HCT116 (cell line): ENCODE measurements around the gene APP. TPM values are rescaled to one million over a fixed set of nuclear protein-coding genes. Genes with fewer than 3 reads are reported as not detected.

Experiments used
- ATAC-seq: fragments of 200-7000 bp; cut with Tn5 transposase; 2 replicates; pipeline ENCODE4 v1.9.1; 2020; ENCODE audit warnings: mild to moderate bottlenecking, moderate library complexity
- BruUV-seq: library from RNA; stranded (reverse); fragments of 400-500 nt; replicated peaks from 2 replicates; lab custom pipeline; 2021; lab: Mats Ljungman, UMichigan
- CTCF ChIA-PET: fragments of 300-600 bp; sonication (Branson Sonifier 250); formaldehyde crosslinking; loops from one replicate; lab custom pipeline; 2021; ENCODE audit warnings: antibody characterized with exemption; lab: Charles Lee
- POLR2A ChIA-PET: fragments of 300-600, 350-600 bp; sonication (Branson Sonifier 250); formaldehyde crosslinking; loops from one replicate; lab custom pipeline; 2021; ENCODE audit warnings: antibody characterized with exemption; lab: Charles Lee
- RAD21 ChIA-PET, 2 experiments: fragments of 300-600 bp; sonication (Branson Sonifier 250); formaldehyde crosslinking; loops; one replicate each; lab custom pipeline; 2023; ENCODE audit warnings: low total read pairs in 2 of 2; ENCODE audit not compliant: uncharacterized antibody in 2 of 2, unreplicated experiment in 2 of 2, low non-redundant PET in 1 of 2; lab: Charles Lee
- DNase-seq: peaks from one replicate; pipeline ENCODE4 v3.0.0-alpha.2; 2010; ENCODE audit warnings: low read depth, low spot score
- H2AFZ ChIP-seq: fragments of 200-600 bp; shearing (Covaris generic), sonication (generic); 2 replicates; pipeline ENCODE4 v1.6.1; 2017; ENCODE audit warnings: low read depth, mixed run types, mixed read lengths, antibody characterized with exemption, low read length; ENCODE audit not compliant: poor library complexity, severe bottlenecking
- H3K27ac ChIP-seq: 2 replicates; pipeline ENCODE4 v1.5.1; 2012; ENCODE audit warnings: low read depth, low read length
- H3K27me3 ChIP-seq: fragments of 200-600 bp; sonication (generic); 2 replicates; pipeline ENCODE4 v1.6.1; 2016; ENCODE audit warnings: mixed run types, low read length, mixed read lengths; ENCODE audit not compliant: insufficient read depth
- H3K36me3 ChIP-seq, 2 experiments: fragments of 200-500 bp in 1 of 2; fragments of 200-600 bp in 1 of 2; sonication (Bioruptor generic) in 1 of 2; sonication (generic) in 1 of 2; 2 replicates each; pipeline versions ENCODE4 v1.5.1 to v1.6.1; 2014 to 2016; ENCODE audit warnings: low read length in 2 of 2, inconsistent platforms in 1 of 2, mixed read lengths in 1 of 2, mixed run types in 1 of 2; ENCODE audit not compliant: insufficient read depth in 2 of 2, control insufficient read depth in 1 of 2
- H3K4me1 ChIP-seq, 2 experiments: fragments of 200-600 bp in 1 of 2; sonication (generic) in 1 of 2; 2 replicates each; pipeline versions ENCODE4 v1.5.1 to v1.6.1; 2012 to 2017; ENCODE audit warnings: low read length in 2 of 2, inconsistent platforms in 1 of 2, mild to moderate bottlenecking in 1 of 2, mixed read lengths in 1 of 2, mixed run types in 1 of 2, moderate library complexity in 1 of 2; ENCODE audit not compliant: insufficient read depth in 2 of 2, control insufficient read depth in 1 of 2
- H3K4me2 ChIP-seq: fragments of 200-600 bp; sonication (generic); 2 replicates; pipeline ENCODE4 v1.6.1; 2017; ENCODE audit warnings: mixed run types, low read length, mixed read lengths
- H3K4me3 ChIP-seq, 2 experiments: fragments of 200-600 bp in 1 of 2; sonication (generic) in 1 of 2; replicated peaks in 1 of 2; 2 replicates each; pipeline ENCODE4 v1.5.1; 2011 to 2016; ENCODE audit warnings: low read length in 2 of 2, control low read depth in 1 of 2, low read depth in 1 of 2, mild to moderate bottlenecking in 1 of 2, mixed read lengths in 1 of 2, mixed run types in 1 of 2
- H3K79me2 ChIP-seq: fragments of 200-600 bp; sonication (generic); 2 replicates; pipeline ENCODE4 v1.6.1; 2017; ENCODE audit warnings: mild to moderate bottlenecking, mixed run types, low read length, moderate library complexity, mixed read lengths; ENCODE audit not compliant: insufficient read depth
- H3K9ac ChIP-seq: fragments of 200-600 bp; sonication (generic); 2 replicates; pipeline ENCODE4 v1.6.1; 2016; ENCODE audit warnings: low read length, mixed read lengths
- H3K9me2 ChIP-seq: fragments of 200-600 bp; sonication (generic), shearing (Covaris generic); 2 replicates; pipeline ENCODE4 v1.6.1; 2017; ENCODE audit warnings: mixed run types, mild to moderate bottlenecking, moderate library complexity; ENCODE audit not compliant: insufficient read depth
- H3K9me3 ChIP-seq, 2 experiments: fragments of 200-500 bp in 1 of 2; fragments of 200-600 bp in 1 of 2; sonication (Bioruptor generic) in 1 of 2; sonication (generic) in 1 of 2; 2 replicates each; pipeline ENCODE4 v1.6.1; 2014 to 2017; ENCODE audit warnings: low read length in 2 of 2, mixed read lengths in 2 of 2, inconsistent platforms in 1 of 2, low read depth in 1 of 2, mild to moderate bottlenecking in 1 of 2, mixed run types in 1 of 2, moderate library complexity in 1 of 2; ENCODE audit not compliant: control insufficient read depth in 1 of 2, insufficient read depth in 1 of 2
- H4K20me1 ChIP-seq: fragments of 200-600 bp; sonication (generic), shearing (Covaris generic); 2 replicates; pipeline ENCODE4 v1.6.1; 2017; ENCODE audit warnings: mixed run types, mild to moderate bottlenecking, moderate library complexity; ENCODE audit not compliant: insufficient read depth
- CBX3 ChIP-seq: IDR thresholded peaks from 2 replicates; pipeline ENCODE4 v1.6.1; 2012; ENCODE audit warnings: low read depth
- CEBPB ChIP-seq: IDR thresholded peaks from 2 replicates; pipeline ENCODE4 v1.6.1; 2012; ENCODE audit warnings: low read depth
- EGR1 ChIP-seq: IDR thresholded peaks from 2 replicates; pipeline ENCODE4 v1.6.1; 2012; ENCODE audit warnings: low read depth
- ELF1 ChIP-seq: IDR thresholded peaks from 2 replicates; pipeline ENCODE4 v1.6.1; 2012; ENCODE audit warnings: low read depth, borderline replicate concordance
- EZH2 ChIP-seq: fragments of 200-600 bp; sonication (generic); IDR thresholded peaks from 2 replicates; pipeline ENCODE4 v1.6.1; 2017; ENCODE audit warnings: antibody characterized with exemption, mixed run types
- EZH2phosphoT487 ChIP-seq: fragments of 200-600 bp; IDR thresholded peaks from 2 replicates; pipeline ENCODE4 v1.6.1; 2018; ENCODE audit warnings: antibody characterized with exemption, borderline replicate concordance
- FOSL1 ChIP-seq: IDR thresholded peaks from 2 replicates; pipeline ENCODE4 v1.6.1; 2012; ENCODE audit warnings: low read depth
- JUND ChIP-seq: IDR thresholded peaks from 2 replicates; pipeline ENCODE4 v1.6.1; 2012
- POLR2A ChIP-seq: IDR thresholded peaks from 2 replicates; pipeline ENCODE4 v1.7.0; 2011; ENCODE audit warnings: borderline replicate concordance; ENCODE audit not compliant: insufficient read depth, insufficient read length; ENCODE audit errors: extremely low read depth
- POLR2AphosphoS5 ChIP-seq: IDR thresholded peaks from 2 replicates; pipeline ENCODE4 v1.6.1; 2011; ENCODE audit warnings: mild to moderate bottlenecking, low read depth, low read length, moderate library complexity
- SIN3A ChIP-seq: IDR thresholded peaks from 2 replicates; pipeline ENCODE4 v1.6.1; 2012; ENCODE audit warnings: low read depth
- SP1 ChIP-seq: IDR thresholded peaks from 2 replicates; pipeline ENCODE4 v1.6.1; 2012; ENCODE audit warnings: low read depth
- SRF ChIP-seq: IDR thresholded peaks from 2 replicates; pipeline ENCODE4 v1.6.1; 2012; ENCODE audit warnings: low read depth
- TCF7L2 ChIP-seq: IDR thresholded peaks from 2 replicates; pipeline ENCODE4 v1.7.0; 2011; ENCODE audit warnings: borderline replicate concordance, inconsistent platforms; ENCODE audit not compliant: insufficient read depth, insufficient read length; ENCODE audit errors: extremely low read depth
- YY1 ChIP-seq: IDR thresholded peaks from 2 replicates; pipeline ENCODE4 v1.6.1; 2011; ENCODE audit warnings: low read length, low read depth, moderate library complexity, mild to moderate bottlenecking; ENCODE audit not compliant: insufficient replicate concordance; ENCODE audit errors: extremely low read depth
- ZFX ChIP-seq: fragments of 450-650 bp; IDR thresholded peaks from 2 replicates; pipeline ENCODE4 v1.6.1; 2017
- intact Hi-C: fragments of 100-400 bp; cut with micrococcal nuclease; formaldehyde crosslinking; loops from 2 replicates; pipeline ENCODE4 v1.10.0; 2022
- total RNA-seq: library from RNA; stranded (reverse); gene quantifications from one replicate; pipeline ENCODE4 v1.2.1, GENCODE V29; 2021; ENCODE audit not compliant: unreplicated experiment
- TF ChIP-seq, protein P1 (sequence below): IDR thresholded peaks from 2 replicates; pipeline ENCODE4 v1.6.1; 2011; ENCODE audit warnings: mild to moderate bottlenecking, low read length, moderate library complexity; ENCODE audit not compliant: insufficient replicate concordance; ENCODE audit errors: extremely low read depth
- TF ChIP-seq, protein P2 (sequence below): IDR thresholded peaks from 2 replicates; pipeline ENCODE4 v1.6.1; 2012
- TF ChIP-seq, protein P3 (sequence below): IDR thresholded peaks from 2 replicates; pipeline ENCODE4 v1.6.1; 2012

Gene APP
- total RNA-seq, 1 experiment from 2014 or later, result 267 TPM

DNA sequence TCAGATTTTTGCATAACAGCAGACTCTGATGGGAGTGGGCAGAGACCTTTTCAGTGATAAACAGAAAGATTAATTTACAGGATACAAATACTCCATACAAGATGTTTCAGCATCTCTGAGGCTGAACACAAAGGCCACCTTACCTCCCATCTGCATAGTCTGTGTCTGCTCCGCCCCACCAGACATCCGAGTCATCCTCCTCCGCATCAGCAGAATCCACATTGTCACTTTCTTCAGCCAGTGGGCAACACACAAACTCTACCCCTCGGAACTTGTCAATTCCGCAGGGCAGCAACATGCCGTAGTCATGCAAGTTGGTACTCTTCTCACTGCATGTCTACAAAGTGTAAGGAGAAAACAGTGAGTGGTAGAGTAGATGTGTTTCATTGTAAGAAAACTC, 119.7 kb downstream of the APP start (continued):
- TF ChIP-seq, protein P1, sequence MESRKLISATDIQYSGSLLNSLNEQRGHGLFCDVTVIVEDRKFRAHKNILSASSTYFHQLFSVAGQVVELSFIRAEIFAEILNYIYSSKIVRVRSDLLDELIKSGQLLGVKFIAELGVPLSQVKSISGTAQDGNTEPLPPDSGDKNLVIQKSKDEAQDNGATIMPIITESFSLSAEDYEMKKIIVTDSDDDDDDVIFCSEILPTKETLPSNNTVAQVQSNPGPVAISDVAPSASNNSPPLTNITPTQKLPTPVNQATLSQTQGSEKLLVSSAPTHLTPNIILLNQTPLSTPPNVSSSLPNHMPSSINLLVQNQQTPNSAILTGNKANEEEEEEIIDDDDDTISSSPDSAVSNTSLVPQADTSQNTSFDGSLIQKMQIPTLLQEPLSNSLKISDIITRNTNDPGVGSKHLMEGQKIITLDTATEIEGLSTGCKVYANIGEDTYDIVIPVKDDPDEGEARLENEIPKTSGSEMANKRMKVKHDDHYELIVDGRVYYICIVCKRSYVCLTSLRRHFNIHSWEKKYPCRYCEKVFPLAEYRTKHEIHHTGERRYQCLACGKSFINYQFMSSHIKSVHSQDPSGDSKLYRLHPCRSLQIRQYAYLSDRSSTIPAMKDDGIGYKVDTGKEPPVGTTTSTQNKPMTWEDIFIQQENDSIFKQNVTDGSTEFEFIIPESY, result no peak
- no peak for TF ChIP-seq POLR2A
- no peak for TF ChIP-seq CBX3
- no peak for TF ChIP-seq EZH2
- no peak for TF ChIP-seq TCF7L2
- TF ChIP-seq SRF, result no peak
- TF ChIP-seq POLR2AphosphoS5, result no peak
- TF ChIP-seq, protein P2, sequence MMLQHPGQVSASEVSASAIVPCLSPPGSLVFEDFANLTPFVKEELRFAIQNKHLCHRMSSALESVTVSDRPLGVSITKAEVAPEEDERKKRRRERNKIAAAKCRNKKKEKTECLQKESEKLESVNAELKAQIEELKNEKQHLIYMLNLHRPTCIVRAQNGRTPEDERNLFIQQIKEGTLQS, result no peak
- TF ChIP-seq JUND, result no peak
- TF ChIP-seq SIN3A, result no peak

DNA sequence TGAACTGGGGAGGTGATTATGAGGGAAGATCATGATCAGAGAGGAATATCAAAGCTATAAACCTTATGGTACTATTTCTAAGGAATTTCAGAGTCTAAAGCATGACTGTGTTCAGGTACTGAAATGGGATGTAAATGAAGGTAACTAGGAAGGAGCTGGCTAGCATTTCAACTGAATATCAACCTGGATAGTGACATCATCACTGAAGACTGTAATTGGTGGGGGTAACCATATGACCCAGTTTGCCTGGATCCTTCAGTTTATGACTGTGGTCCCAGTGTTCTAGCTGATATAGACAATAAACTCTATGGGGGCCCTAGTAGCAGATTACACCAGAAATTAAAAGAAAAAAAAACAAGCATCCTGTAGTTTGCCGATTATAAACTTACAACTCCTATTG, 120.8 kb downstream of the APP start:
- intact Hi-C loops, result no loop called here
- TF ChIP-seq, protein P3, sequence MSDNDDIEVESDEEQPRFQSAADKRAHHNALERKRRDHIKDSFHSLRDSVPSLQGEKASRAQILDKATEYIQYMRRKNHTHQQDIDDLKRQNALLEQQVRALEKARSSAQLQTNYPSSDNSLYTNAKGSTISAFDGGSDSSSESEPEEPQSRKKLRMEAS, result no peak
- TF ChIP-seq FOSL1 (no peak), ELF1 (no peak), YY1 (no peak), TCF7L2 (no peak), SP1 (no peak), CBX3 (no peak), POLR2A (no peak), CEBPB (no peak), SRF (no peak), ZFX (no peak), EGR1 (no peak), POLR2AphosphoS5 (no peak), SIN3A (no peak), JUND (no peak), EZH2 (no peak), EZH2phosphoT487 (no peak)
- TF ChIP-seq, protein P1, result no peak
- no peak overlapping the region for H3K4me2 ChIP-seq
- DNase-seq (no peak), ATAC-seq (no peak)
- H3K9me2 ChIP-seq, result no peaks in the 10 kb centered on the region
- H4K20me1 ChIP-seq, result no peaks in the 10 kb centered on the region
- POLR2A ChIA-PET, result no interaction called here
- no peak overlapping the region for H2AFZ ChIP-seq
- H3K36me3 ChIP-seq, result peaks cover 6 to 9% of the 10 kb centered on the region in 2 experiments; a peak in 3 of 4 replicates
- no peaks in the 10 kb centered on the region for H3K9me3 ChIP-seq
- BruUV-seq, result TSS peak; percentile 26
- no peaks in the 10 kb centered on the region for H3K27me3 ChIP-seq
- RAD21 ChIA-PET, result no interaction called here
- no peak overlapping the region for H3K4me3 ChIP-seq
- no peak overlapping the region for H3K9ac ChIP-seq
- no peaks in the 10 kb centered on the region for H3K4me1 ChIP-seq
- H3K27ac ChIP-seq, result no peak overlapping the region
- CTCF ChIA-PET, result no interaction called here
- peaks cover 42% of the 10 kb centered on the region for H3K79me2 ChIP-seq
